OCI-LY3 (cell line): ENCODE data around the gene IRX5.

ENCODE experiments used
- H2AFZ ChIP-seq: fragments of 200-600, 300-600 bp; shearing (Covaris generic); 2 replicates; pipeline ENCODE4 v1.6.0; 2014; ENCODE audit warnings: antibody characterized with exemption, low read depth, low read length
- H3K27ac ChIP-seq: fragments of 200-600, 300-600 bp; sonication (generic); 2 replicates; pipeline ENCODE4 v1.5.1; 2014; ENCODE audit warnings: mild to moderate bottlenecking, low read length, moderate library complexity, mixed read lengths
- H3K27me3 ChIP-seq: fragments of 200-600, 300-600 bp; sonication (generic); 2 replicates; pipeline ENCODE4 v1.6.1; 2014; ENCODE audit warnings: low read depth, low read length, mixed read lengths
- H3K36me3 ChIP-seq: fragments of 200-600, 300-600 bp; sonication (generic); replicated peaks from 2 replicates; pipeline ENCODE3; 2014; ENCODE audit warnings: low read depth, low read length, mixed read lengths
- H3K4me1 ChIP-seq: fragments of 300-600, 200-600 bp; sonication (generic); 2 replicates; pipeline ENCODE4 v1.6.1; 2014; ENCODE audit warnings: low read length, mixed read lengths
- H3K4me2 ChIP-seq: fragments of 200-600, 300-600 bp; sonication (generic); 2 replicates; pipeline ENCODE4 v1.6.1; 2014; ENCODE audit warnings: low read length, mixed read lengths
- H3K4me3 ChIP-seq: fragments of 300-600, 200-600 bp; sonication (generic); 2 replicates; pipeline ENCODE4 v1.5.1; 2014; ENCODE audit warnings: antibody characterized with exemption, mild to moderate bottlenecking, low read length, moderate library complexity
- H3K79me2 ChIP-seq: fragments of 300-600, 200-600 bp; shearing (Covaris generic); 2 replicates; pipeline ENCODE4 v1.6.1; 2014; ENCODE audit warnings: mild to moderate bottlenecking, low read length, mixed read lengths
- H3K9ac ChIP-seq: fragments of 300-600, 200-600 bp; shearing (Covaris generic); 2 replicates; pipeline ENCODE4 v1.6.0; 2014; ENCODE audit warnings: mild to moderate bottlenecking, low read length, moderate library complexity
- H3K9me3 ChIP-seq: fragments of 200-600, 300-600 bp; shearing (Covaris generic); 2 replicates; pipeline ENCODE4 v1.6.1; 2014; ENCODE audit warnings: low read length, mixed read lengths; ENCODE audit not compliant: insufficient read depth
- H4K20me1 ChIP-seq: fragments of 200-600, 300-600 bp; sonication (generic); 2 replicates; pipeline ENCODE4 v1.6.1; 2016; ENCODE audit warnings: low read length, mixed read lengths; ENCODE audit not compliant: insufficient read depth
- EZH2phosphoT487 ChIP-seq: fragments of 200-600 bp; shearing (Covaris generic); IDR thresholded peaks from 2 replicates; pipeline ENCODE4 v1.6.1; 2018; ENCODE audit warnings: antibody characterized with exemption, mixed run types, low read depth
- TF ChIP-seq, protein P1 (sequence below): fragments of 200-600, 300-600 bp; sonication (generic); IDR thresholded peaks from 2 replicates; pipeline ENCODE4 v1.5.1; 2014; ENCODE audit warnings: antibody characterized with exemption, low read length, low read depth

The IRX5 gene

DNA sequence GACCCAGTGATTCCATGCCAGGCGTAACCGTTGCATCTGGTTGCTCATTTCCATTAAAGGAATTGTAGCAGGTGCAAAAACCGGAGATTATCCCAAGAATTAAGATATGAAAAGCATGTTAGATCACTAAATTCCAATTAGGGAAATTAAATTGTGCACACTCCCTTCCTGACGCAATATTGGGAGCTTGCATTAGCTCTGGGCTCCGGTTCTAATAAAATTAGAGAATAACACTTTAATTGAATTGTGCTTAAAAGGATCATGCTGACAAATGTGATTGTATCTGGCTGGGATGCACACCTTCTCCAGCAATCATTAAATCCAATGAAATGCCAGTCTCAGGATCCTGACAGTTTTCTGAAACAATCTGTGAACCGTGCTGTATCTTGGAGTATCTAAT, 38.1 kb downstream of the IRX5 start:
- no peaks in the 10 kb centered on the region for H3K4me1 ChIP-seq
- no peaks in the 10 kb centered on the region for H3K9me3 ChIP-seq
- no peaks in the 10 kb centered on the region for H3K27me3 ChIP-seq
- H3K36me3 ChIP-seq: no peaks in the 10 kb centered on the region
- no peak overlapping the region for H3K4me3 ChIP-seq
- TF ChIP-seq, protein P1, sequence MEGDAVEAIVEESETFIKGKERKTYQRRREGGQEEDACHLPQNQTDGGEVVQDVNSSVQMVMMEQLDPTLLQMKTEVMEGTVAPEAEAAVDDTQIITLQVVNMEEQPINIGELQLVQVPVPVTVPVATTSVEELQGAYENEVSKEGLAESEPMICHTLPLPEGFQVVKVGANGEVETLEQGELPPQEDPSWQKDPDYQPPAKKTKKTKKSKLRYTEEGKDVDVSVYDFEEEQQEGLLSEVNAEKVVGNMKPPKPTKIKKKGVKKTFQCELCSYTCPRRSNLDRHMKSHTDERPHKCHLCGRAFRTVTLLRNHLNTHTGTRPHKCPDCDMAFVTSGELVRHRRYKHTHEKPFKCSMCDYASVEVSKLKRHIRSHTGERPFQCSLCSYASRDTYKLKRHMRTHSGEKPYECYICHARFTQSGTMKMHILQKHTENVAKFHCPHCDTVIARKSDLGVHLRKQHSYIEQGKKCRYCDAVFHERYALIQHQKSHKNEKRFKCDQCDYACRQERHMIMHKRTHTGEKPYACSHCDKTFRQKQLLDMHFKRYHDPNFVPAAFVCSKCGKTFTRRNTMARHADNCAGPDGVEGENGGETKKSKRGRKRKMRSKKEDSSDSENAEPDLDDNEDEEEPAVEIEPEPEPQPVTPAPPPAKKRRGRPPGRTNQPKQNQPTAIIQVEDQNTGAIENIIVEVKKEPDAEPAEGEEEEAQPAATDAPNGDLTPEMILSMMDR: no peak
- TF ChIP-seq EZH2phosphoT487: no peak
- H3K4me2 ChIP-seq: no peak overlapping the region
- H3K27ac ChIP-seq: no peak overlapping the region
- no peak overlapping the region for H2AFZ ChIP-seq
- H3K9ac ChIP-seq: no peak overlapping the region
- H3K79me2 ChIP-seq: no peaks in the 10 kb centered on the region
- no peaks in the 10 kb centered on the region for H4K20me1 ChIP-seq

DNA sequence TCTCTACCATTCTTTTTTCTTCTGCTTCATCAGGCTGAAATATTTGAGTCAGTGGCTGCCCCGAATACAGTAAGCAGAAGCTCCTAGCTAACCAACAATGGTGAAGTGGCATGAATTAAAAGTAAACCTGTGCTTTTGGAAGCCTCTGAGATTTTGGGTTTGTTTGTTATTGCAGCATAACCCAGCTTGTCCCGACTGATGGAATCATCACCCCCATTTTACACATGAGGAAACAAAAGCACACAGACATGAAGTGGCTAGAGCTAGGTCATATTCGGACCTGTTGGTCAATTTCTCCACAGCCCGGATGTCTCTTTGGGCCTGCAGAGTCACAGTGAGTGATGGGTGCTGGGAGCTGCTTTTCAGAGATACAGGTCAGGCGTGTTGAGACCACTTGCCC, 39.4 kb downstream of the IRX5 start:
- H3K79me2 ChIP-seq: no peaks in the 10 kb centered on the region
- no peak overlapping the region for H3K4me3 ChIP-seq
- H3K9me3 ChIP-seq: no peaks in the 10 kb centered on the region
- no peaks in the 10 kb centered on the region for H4K20me1 ChIP-seq
- no peak overlapping the region for H3K27ac ChIP-seq
- H3K4me2 ChIP-seq: no peak overlapping the region
- H3K9ac ChIP-seq: no peak overlapping the region
- no peak for TF ChIP-seq EZH2phosphoT487
- TF ChIP-seq, protein P1: no peak
- H3K27me3 ChIP-seq: no peaks in the 10 kb centered on the region
- no peak overlapping the region for H2AFZ ChIP-seq
- H3K4me1 ChIP-seq: no peaks in the 10 kb centered on the region
- no peaks in the 10 kb centered on the region for H3K36me3 ChIP-seq

DNA sequence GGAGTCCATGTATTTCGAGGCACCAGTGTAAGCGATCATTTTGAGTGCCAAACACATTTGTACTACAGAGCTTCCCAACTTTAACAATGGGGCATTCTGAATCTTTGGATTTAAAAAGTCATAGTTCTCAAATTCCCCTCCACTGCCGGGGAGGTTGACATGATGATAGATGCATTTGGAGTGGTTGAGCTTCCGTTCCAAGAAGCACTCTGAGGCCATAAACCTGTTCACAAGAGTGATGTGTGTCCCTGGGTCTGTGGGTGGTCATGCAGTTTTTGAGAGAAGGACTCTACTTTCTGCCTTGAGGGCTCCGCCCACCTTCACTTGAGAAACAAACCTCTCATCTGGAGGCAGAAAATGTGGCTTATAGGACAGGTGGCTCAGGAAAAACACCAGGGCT, 43.7 kb downstream of the IRX5 start:
- no peaks in the 10 kb centered on the region for H3K27me3 ChIP-seq
- H3K79me2 ChIP-seq: no peaks in the 10 kb centered on the region
- no peaks in the 10 kb centered on the region for H3K4me1 ChIP-seq
- H4K20me1 ChIP-seq: no peaks in the 10 kb centered on the region
- H3K27ac ChIP-seq: no peak overlapping the region
- no peak overlapping the region for H2AFZ ChIP-seq
- H3K36me3 ChIP-seq: no peaks in the 10 kb centered on the region
- TF ChIP-seq, protein P1: no peak
- TF ChIP-seq EZH2phosphoT487: no peak
- no peak overlapping the region for H3K9ac ChIP-seq
- H3K4me2 ChIP-seq: no peak overlapping the region
- no peak overlapping the region for H3K4me3 ChIP-seq
- H3K9me3 ChIP-seq: no peaks in the 10 kb centered on the region

DNA sequence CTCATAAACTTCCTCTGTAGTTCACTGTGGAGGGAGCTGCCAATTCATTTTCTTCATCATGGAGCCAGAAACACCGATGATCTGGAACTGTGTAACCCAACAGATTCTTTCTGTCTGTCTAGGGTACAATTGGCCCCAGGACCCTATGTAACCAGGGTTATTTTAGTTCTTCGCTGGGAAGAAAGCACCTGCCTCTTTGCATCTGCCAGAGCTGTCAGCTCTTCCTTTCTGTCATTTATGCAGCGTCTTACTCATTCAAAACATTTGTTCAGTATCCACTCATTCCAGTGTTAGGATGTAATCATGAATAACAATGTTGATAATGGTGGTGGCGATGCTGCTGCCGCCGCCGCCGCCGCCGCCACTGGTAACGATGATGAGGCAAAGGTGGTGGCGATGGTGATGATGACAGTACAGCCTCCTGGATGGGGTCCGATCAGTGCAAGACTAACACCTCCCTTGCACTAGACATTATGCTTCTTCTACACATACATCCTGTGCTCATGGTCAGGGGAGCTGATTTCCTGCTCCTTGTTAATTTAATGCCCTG, 46.1 kb downstream of the IRX5 start:
- Histone ChIP-seq H3K4me1 (no peaks in the 10 kb centered on the region), H3K27ac (no peak overlapping the region), H3K79me2 (no peaks in the 10 kb centered on the region), H3K9me3 (no peaks in the 10 kb centered on the region), H3K27me3 (no peaks in the 10 kb centered on the region), H3K36me3 (no peaks in the 10 kb centered on the region), H2AFZ (no peak overlapping the region), H3K4me2 (no peak overlapping the region), H3K9ac (no peak overlapping the region), H4K20me1 (no peaks in the 10 kb centered on the region), H3K4me3 (no peak overlapping the region)
- TF ChIP-seq EZH2phosphoT487: no peak
- TF ChIP-seq, protein P1: no peak
